GM12892 (cell line): ENCODE data around the gene ANGPTL8.

Experiments used
- POLR2AphosphoS5 ChIP-seq: IDR thresholded peaks from 2 replicates; pipeline ENCODE4 v1.6.1; 2011; ENCODE audit warnings: low read depth, low read length, control low read depth
- TAF1 ChIP-seq: IDR thresholded peaks from 2 replicates; pipeline ENCODE4 v1.6.1; 2011; ENCODE audit warnings: low read depth, mild to moderate bottlenecking, control low read depth, low read length, borderline replicate concordance

- TF ChIP-seq POLR2AphosphoS5 (no peak), TAF1 (no peak)
These were observed 45.2 kb upstream of the ANGPTL8 start for GRCh38 chr19:11194173-11194572.
